ENCODE results near the gene EPSTI1. TPM values are rescaled to one million over a fixed set of nuclear protein-coding genes. Genes with fewer than 3 reads are reported as not detected.

The EPSTI1 gene
- total RNA-seq, 1 experiment from 2014 or later = 1.9 TPM

GRCh38 chr13:43039966-43040365 is 47.9 kb upstream of the EPSTI1 start:
- H2AFZ ChIP-seq (ENCODE audit: low read length) = no peak overlapping the region
- intact Hi-C loops (cut with micrococcal nuclease) = no loop called here
- POLR2A ChIA-PET (ENCODE audit: unreplicated experiment) = no interaction called here
- no peak overlapping the region for H3K27ac ChIP-seq (ENCODE audit: low read length)
- H3K4me3 ChIP-seq (ENCODE audit: low read length) = no peak overlapping the region
- H3K36me3 ChIP-seq (ENCODE audit: low read depth, low read length) = no peaks in the 10 kb centered on the region
- no peaks in the 10 kb centered on the region for H4K20me1 ChIP-seq (ENCODE audit: low read length)
- no peak for ATAC-seq
- H3K9me3 ChIP-seq (ENCODE audit: low read length) = no peaks in the 10 kb centered on the region
- no peak overlapping the region for H3K9ac ChIP-seq (ENCODE audit: low read length)
- CTCF ChIA-PET = no interaction called here
- H3K79me2 ChIP-seq (ENCODE audit: low read length) = no peaks in the 10 kb centered on the region
- peaks cover 2% of the 10 kb centered on the region for H3K4me1 ChIP-seq (ENCODE audit: insufficient read depth, low read length)
- no peaks in the 10 kb centered on the region for H3F3A ChIP-seq (ENCODE audit: low read length, unreplicated experiment)
- no peaks in the 10 kb centered on the region for H3K9me2 ChIP-seq (replicated peaks; ENCODE audit: low read length)
- no peak for DNase-seq
- TF ChIP-seq EZH2phosphoT487 (IDR thresholded peaks at IDR 0.05; ENCODE audit: borderline replicate concordance, low read length) = no peak
- TF ChIP-seq, protein P1, sequence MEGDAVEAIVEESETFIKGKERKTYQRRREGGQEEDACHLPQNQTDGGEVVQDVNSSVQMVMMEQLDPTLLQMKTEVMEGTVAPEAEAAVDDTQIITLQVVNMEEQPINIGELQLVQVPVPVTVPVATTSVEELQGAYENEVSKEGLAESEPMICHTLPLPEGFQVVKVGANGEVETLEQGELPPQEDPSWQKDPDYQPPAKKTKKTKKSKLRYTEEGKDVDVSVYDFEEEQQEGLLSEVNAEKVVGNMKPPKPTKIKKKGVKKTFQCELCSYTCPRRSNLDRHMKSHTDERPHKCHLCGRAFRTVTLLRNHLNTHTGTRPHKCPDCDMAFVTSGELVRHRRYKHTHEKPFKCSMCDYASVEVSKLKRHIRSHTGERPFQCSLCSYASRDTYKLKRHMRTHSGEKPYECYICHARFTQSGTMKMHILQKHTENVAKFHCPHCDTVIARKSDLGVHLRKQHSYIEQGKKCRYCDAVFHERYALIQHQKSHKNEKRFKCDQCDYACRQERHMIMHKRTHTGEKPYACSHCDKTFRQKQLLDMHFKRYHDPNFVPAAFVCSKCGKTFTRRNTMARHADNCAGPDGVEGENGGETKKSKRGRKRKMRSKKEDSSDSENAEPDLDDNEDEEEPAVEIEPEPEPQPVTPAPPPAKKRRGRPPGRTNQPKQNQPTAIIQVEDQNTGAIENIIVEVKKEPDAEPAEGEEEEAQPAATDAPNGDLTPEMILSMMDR (conservative IDR thresholded peaks at IDR 0.05; ENCODE audit: low read depth, low read length) = no peak
- TF ChIP-seq EZH2 (IDR thresholded peaks at IDR 0.05; ENCODE audit: low read length, unreplicated experiment) = no peak
- H3K4me2 ChIP-seq (ENCODE audit: low read length) = no peak overlapping the region
- no peaks in the 10 kb centered on the region for H3K27me3 ChIP-seq (ENCODE audit: low read length)
- no TSS peak for BruUV-seq (replicated peaks)

GRCh38 chr13:43036351-43037250 is 44.6 kb upstream of the EPSTI1 start:
- POLR2A ChIA-PET (ENCODE audit: unreplicated experiment) = no interaction called here
- ATAC-seq = no peak
- no peak for DNase-seq
- H4K20me1 ChIP-seq (ENCODE audit: low read length) = no peaks in the 10 kb centered on the region
- H3F3A ChIP-seq (ENCODE audit: low read length, unreplicated experiment) = no peaks in the 10 kb centered on the region
- H3K4me1 ChIP-seq (ENCODE audit: insufficient read depth, low read length) = no peaks in the 10 kb centered on the region
- TF ChIP-seq, protein P1 (conservative IDR thresholded peaks at IDR 0.05; ENCODE audit: low read depth, low read length) = no peak
- no peak for TF ChIP-seq EZH2 (IDR thresholded peaks at IDR 0.05; ENCODE audit: low read length, unreplicated experiment)
- no peak for TF ChIP-seq EZH2phosphoT487 (IDR thresholded peaks at IDR 0.05; ENCODE audit: borderline replicate concordance, low read length)
- no peak overlapping the region for H2AFZ ChIP-seq (ENCODE audit: low read length)
- H3K9me3 ChIP-seq (ENCODE audit: low read length) = no peaks in the 10 kb centered on the region
- intact Hi-C loops (cut with micrococcal nuclease) = no loop called here
- H3K27me3 ChIP-seq (ENCODE audit: low read length) = no peaks in the 10 kb centered on the region
- H3K36me3 ChIP-seq (ENCODE audit: low read depth, low read length) = no peaks in the 10 kb centered on the region
- no peaks in the 10 kb centered on the region for H3K9me2 ChIP-seq (replicated peaks; ENCODE audit: low read length)
- H3K4me3 ChIP-seq (ENCODE audit: low read length) = no peak overlapping the region
- no peak overlapping the region for H3K9ac ChIP-seq (ENCODE audit: low read length)
- H3K4me2 ChIP-seq (ENCODE audit: low read length) = no peak overlapping the region
- no TSS peak for BruUV-seq (replicated peaks)
- H3K27ac ChIP-seq (ENCODE audit: low read length) = no peak overlapping the region
- H3K79me2 ChIP-seq (ENCODE audit: low read length) = no peaks in the 10 kb centered on the region
- CTCF ChIA-PET = no interaction called here

GRCh38 chr13:43033038-43033437 is 41.0 kb upstream of the EPSTI1 start:
- no peak for ATAC-seq
- intact Hi-C loops (cut with micrococcal nuclease) = no loop called here

More at GRCh38 chr13:43033038-43033437, 41.0 kb upstream of the EPSTI1 start:
- Histone ChIP-seq H2AFZ (ENCODE audit: low read length) (no peak overlapping the region), H3F3A (ENCODE audit: low read length, unreplicated experiment) (no peaks in the 10 kb centered on the region), H3K4me3 (ENCODE audit: low read length) (no peak overlapping the region), H3K9me2 (replicated peaks; ENCODE audit: low read length) (no peaks in the 10 kb centered on the region), H3K4me1 (ENCODE audit: insufficient read depth, low read length) (no peaks in the 10 kb centered on the region), H3K9ac (ENCODE audit: low read length) (no peak overlapping the region), H3K4me2 (ENCODE audit: low read length) (no peak overlapping the region), H3K27ac (ENCODE audit: low read length) (no peak overlapping the region), H4K20me1 (ENCODE audit: low read length) (no peaks in the 10 kb centered on the region), H3K79me2 (ENCODE audit: low read length) (no peaks in the 10 kb centered on the region; the same call in 1 of the 2 replicates), H3K36me3 (ENCODE audit: low read depth, low read length) (no peaks in the 10 kb centered on the region), H3K9me3 (ENCODE audit: low read length) (no peaks in the 10 kb centered on the region), H3K27me3 (ENCODE audit: low read length) (no peaks in the 10 kb centered on the region)
- BruUV-seq (replicated peaks) = no TSS peak
- CTCF ChIA-PET = no interaction called here
- TF ChIP-seq EZH2 (IDR thresholded peaks at IDR 0.05; ENCODE audit: low read length, unreplicated experiment) (no peak), EZH2phosphoT487 (IDR thresholded peaks at IDR 0.05; ENCODE audit: borderline replicate concordance, low read length) (no peak)
- TF ChIP-seq, protein P1 (conservative IDR thresholded peaks at IDR 0.05; ENCODE audit: low read depth, low read length) = no peak
- POLR2A ChIA-PET (ENCODE audit: unreplicated experiment) = no interaction called here
- DNase-seq = no peak

All from PC-3 (cell line).